ENCODE measurements around the gene AKAP13.
"Not testable (repeated sequence)": the region's sequence is repeated elsewhere in the genome, so short reads cannot be mapped to it uniquely, and the experiment has no call there.

The AKAP13 gene

GRCh38 chr15:85477061-85477460 lies 96.7 kb downstream of the AKAP13 start:
- no peaks in the 10 kb centered on the region for H3K36me3 ChIP-seq (ENCODE audit: insufficient read depth, low read length)
- H2AFZ ChIP-seq (ENCODE audit: low read depth, low read length), result no peak overlapping the region
- H3K4me1 ChIP-seq (ENCODE audit: insufficient read depth, low read length), result peaks cover 44% of the 10 kb centered on the region
- no peaks in the 10 kb centered on the region for H3K27me3 ChIP-seq (ENCODE audit: insufficient read depth, low read length)
- H3K9me3 ChIP-seq (ENCODE audit: low read length), result no peaks in the 10 kb centered on the region
- no peak overlapping the region for H3K4me3 ChIP-seq (ENCODE audit: low read length)

- H3K4me1 ChIP-seq (ENCODE audit: insufficient read depth, low read length), result peaks cover 51% of the 10 kb centered on the region
Measured at GRCh38 chr15:85477730-85478129, 97.3 kb downstream of the AKAP13 start.

GRCh38 chr15:85479071-85479647 lies 98.8 kb downstream of the AKAP13 start:
- Histone ChIP-seq H2AFZ (ENCODE audit: low read depth, low read length) (no peak overlapping the region), H3K9me3 (ENCODE audit: low read length) (no peaks in the 10 kb centered on the region), H3K4me1 (ENCODE audit: insufficient read depth, low read length) (peaks cover 44% of the 10 kb centered on the region), H3K36me3 (ENCODE audit: insufficient read depth, low read length) (no peaks in the 10 kb centered on the region), H3K4me3 (ENCODE audit: low read length) (no peak overlapping the region), H3K27me3 (ENCODE audit: insufficient read depth, low read length) (no peaks in the 10 kb centered on the region)

More at GRCh38 chr15:85477730-85478129, 97.3 kb downstream of the AKAP13 start:
- no peaks in the 10 kb centered on the region for H3K9me3 ChIP-seq (ENCODE audit: low read length)
- no peak overlapping the region for H3K4me3 ChIP-seq (ENCODE audit: low read length)
- no peak overlapping the region for H2AFZ ChIP-seq (ENCODE audit: low read depth, low read length)
- H3K36me3 ChIP-seq (ENCODE audit: insufficient read depth, low read length), result no peaks in the 10 kb centered on the region
- no peaks in the 10 kb centered on the region for H3K27me3 ChIP-seq (ENCODE audit: insufficient read depth, low read length)

- Histone ChIP-seq H3K27me3 (ENCODE audit: insufficient read depth, low read length) (no peaks in the 10 kb centered on the region), H3K9me3 (ENCODE audit: low read length) (no peaks in the 10 kb centered on the region), H2AFZ (ENCODE audit: low read depth, low read length) (no peak overlapping the region), H3K4me1 (ENCODE audit: insufficient read depth, low read length) (peaks cover 44% of the 10 kb centered on the region), H3K4me3 (ENCODE audit: low read length) (no peak overlapping the region), H3K36me3 (ENCODE audit: insufficient read depth, low read length) (no peaks in the 10 kb centered on the region)
Measured at GRCh38 chr15:85480923-85481322, 100.5 kb downstream of the AKAP13 start.

GRCh38 chr15:85481543-85481942 lies 101.1 kb downstream of the AKAP13 start:
- not testable (repeated sequence) for H3K36me3 ChIP-seq (ENCODE audit: insufficient read depth, low read length); H3K4me3 ChIP-seq (ENCODE audit: low read length); H3K27me3 ChIP-seq (ENCODE audit: insufficient read depth, low read length); H3K9me3 ChIP-seq (ENCODE audit: low read length); H2AFZ ChIP-seq (ENCODE audit: low read depth, low read length)
- H3K4me1 ChIP-seq (ENCODE audit: insufficient read depth, low read length), result peaks cover 44% of the 10 kb centered on the region

- Histone ChIP-seq H3K27me3 (ENCODE audit: insufficient read depth, low read length) (no peaks in the 10 kb centered on the region), H3K4me1 (ENCODE audit: insufficient read depth, low read length) (peaks cover 38% of the 10 kb centered on the region), H3K9me3 (ENCODE audit: low read length) (no peaks in the 10 kb centered on the region), H3K4me3 (ENCODE audit: low read length) (no peak overlapping the region), H2AFZ (ENCODE audit: low read depth, low read length) (no peak overlapping the region), H3K36me3 (ENCODE audit: insufficient read depth, low read length) (peaks cover 5% of the 10 kb centered on the region)
Measured at GRCh38 chr15:85482894-85483293, 102.5 kb downstream of the AKAP13 start.

GRCh38 chr15:85483955-85484354 lies 103.6 kb downstream of the AKAP13 start:
- H3K9me3 ChIP-seq (ENCODE audit: low read length); H3K27me3 ChIP-seq (ENCODE audit: insufficient read depth, low read length); H3K4me3 ChIP-seq (ENCODE audit: low read length); H2AFZ ChIP-seq (ENCODE audit: low read depth, low read length); H3K36me3 ChIP-seq (ENCODE audit: insufficient read depth, low read length): not testable (repeated sequence)
- H3K4me1 ChIP-seq (ENCODE audit: insufficient read depth, low read length), result peaks cover 31% of the 10 kb centered on the region

- not testable (repeated sequence) for H2AFZ ChIP-seq (ENCODE audit: low read depth, low read length); H3K27me3 ChIP-seq (ENCODE audit: insufficient read depth, low read length); H3K36me3 ChIP-seq (ENCODE audit: insufficient read depth, low read length); H3K4me3 ChIP-seq (ENCODE audit: low read length); H3K9me3 ChIP-seq (ENCODE audit: low read length)
- H3K4me1 ChIP-seq (ENCODE audit: insufficient read depth, low read length), result peaks cover 24% of the 10 kb centered on the region
Measured at GRCh38 chr15:85484923-85485322, 104.5 kb downstream of the AKAP13 start.

GRCh38 chr15:85485956-85486567 lies 105.7 kb downstream of the AKAP13 start:
- Histone ChIP-seq H3K27me3 (ENCODE audit: insufficient read depth, low read length) (no peaks in the 10 kb centered on the region), H2AFZ (ENCODE audit: low read depth, low read length) (no peak overlapping the region), H3K36me3 (ENCODE audit: insufficient read depth, low read length) (peaks cover 9% of the 10 kb centered on the region), H3K4me1 (ENCODE audit: insufficient read depth, low read length) (peaks cover 20% of the 10 kb centered on the region), H3K4me3 (ENCODE audit: low read length) (no peak overlapping the region), H3K9me3 (ENCODE audit: low read length) (no peaks in the 10 kb centered on the region)

GRCh38 chr15:85487796-85488195 lies 107.4 kb downstream of the AKAP13 start:
- not testable (repeated sequence) for H2AFZ ChIP-seq (ENCODE audit: low read depth, low read length); H3K9me3 ChIP-seq (ENCODE audit: low read length); H3K4me3 ChIP-seq (ENCODE audit: low read length); H3K27me3 ChIP-seq (ENCODE audit: insufficient read depth, low read length); H3K36me3 ChIP-seq (ENCODE audit: insufficient read depth, low read length); H3K4me1 ChIP-seq (ENCODE audit: insufficient read depth, low read length)

GRCh38 chr15:85488997-85489396 lies 108.6 kb downstream of the AKAP13 start:
- H3K27me3 ChIP-seq (ENCODE audit: insufficient read depth, low read length), result no peaks in the 10 kb centered on the region
- H2AFZ ChIP-seq (ENCODE audit: low read depth, low read length), result no peak overlapping the region
- no peak overlapping the region for H3K4me3 ChIP-seq (ENCODE audit: low read length)
- no peaks in the 10 kb centered on the region for H3K9me3 ChIP-seq (ENCODE audit: low read length)
- peaks cover 9% of the 10 kb centered on the region for H3K36me3 ChIP-seq (ENCODE audit: insufficient read depth, low read length)
- no peaks in the 10 kb centered on the region for H3K4me1 ChIP-seq (ENCODE audit: insufficient read depth, low read length)

- no peak overlapping the region for H2AFZ ChIP-seq (ENCODE audit: low read depth, low read length)
- H3K9me3 ChIP-seq (ENCODE audit: low read length), result no peaks in the 10 kb centered on the region
- no peaks in the 10 kb centered on the region for H3K27me3 ChIP-seq (ENCODE audit: insufficient read depth, low read length)
- no peak overlapping the region for H3K4me3 ChIP-seq (ENCODE audit: low read length)
- H3K36me3 ChIP-seq (ENCODE audit: insufficient read depth, low read length), result peaks cover 9% of the 10 kb centered on the region
- peaks cover 2% of the 10 kb centered on the region for H3K4me1 ChIP-seq (ENCODE audit: insufficient read depth, low read length)
Measured at GRCh38 chr15:85489773-85490493, 109.5 kb downstream of the AKAP13 start.

- Histone ChIP-seq H3K4me3 (ENCODE audit: low read length) (no peak overlapping the region), H2AFZ (ENCODE audit: low read depth, low read length) (no peak overlapping the region), H3K4me1 (ENCODE audit: insufficient read depth, low read length) (peaks cover 2% of the 10 kb centered on the region), H3K27me3 (ENCODE audit: insufficient read depth, low read length) (no peaks in the 10 kb centered on the region), H3K9me3 (ENCODE audit: low read length) (no peaks in the 10 kb centered on the region), H3K36me3 (ENCODE audit: insufficient read depth, low read length) (peaks cover 9% of the 10 kb centered on the region)
Measured at GRCh38 chr15:85490856-85491255, 110.5 kb downstream of the AKAP13 start.

All from neuron (in vitro differentiated cells).